CD14-positive monocyte (primary cell): ENCODE data around the gene PRODH2. TPM values are rescaled to one million over a fixed set of nuclear protein-coding genes. Genes with fewer than 3 reads are reported as not detected.

Source experiments
- DNase-seq, 3 donors: peaks; one replicate each; pipeline ENCODE4 v3.0.0-alpha.2; 2011 to 2022
- H2AFZ ChIP-seq: 2 replicates; pipeline ENCODE4 v1.6.0; 2012; ENCODE audit warnings: mild to moderate bottlenecking, low read depth, low read length, inconsistent platforms; ENCODE audit not compliant: insufficient read depth, poor library complexity, severe bottlenecking
- H3K27ac ChIP-seq, 2 donors: 1 replicate in 1 of 2; 2 replicates in 1 of 2; pipeline ENCODE4 v1.5.1; 2012 to 2013; ENCODE audit warnings: low read length in 2 of 2, control low read depth in 1 of 2, inconsistent platforms in 1 of 2, low read depth in 1 of 2, mild to moderate bottlenecking in 1 of 2
- H3K27me3 ChIP-seq, 2 donors: one replicate each; pipeline versions ENCODE4 v1.6.0 to v1.6.1; 2011 to 2013; ENCODE audit warnings: low read length in 2 of 2; ENCODE audit not compliant: control insufficient read depth in 2 of 2, insufficient read depth in 2 of 2
- H3K36me3 ChIP-seq, 2 donors: replicated peaks in 1 of 2; 1 replicate in 1 of 2; 2 replicates in 1 of 2; pipeline versions ENCODE4 v1.5.1 to v1.6.1; 2012 to 2013; ENCODE audit warnings: low read length in 2 of 2, control low read depth in 1 of 2, inconsistent platforms in 1 of 2, mild to moderate bottlenecking in 1 of 2; ENCODE audit not compliant: insufficient read depth in 2 of 2, control insufficient read depth in 1 of 2
- H3K4me1 ChIP-seq, 2 donors: 1 replicate in 1 of 2; 2 replicates in 1 of 2; pipeline versions ENCODE4 v1.5.1 to v1.6.1; 2012 to 2013; ENCODE audit warnings: low read length in 2 of 2, control low read depth in 1 of 2, inconsistent platforms in 1 of 2, mild to moderate bottlenecking in 1 of 2, moderate library complexity in 1 of 2; ENCODE audit not compliant: insufficient read depth in 2 of 2, control insufficient read depth in 1 of 2
- H3K4me2 ChIP-seq: replicated peaks from 2 replicates; pipeline ENCODE3; 2012; ENCODE audit warnings: low read length, moderate library complexity, mild to moderate bottlenecking; ENCODE audit not compliant: poor library complexity, severe bottlenecking; ENCODE audit errors: extremely low read depth
- H3K4me3 ChIP-seq, 3 experiments: fragments of 200-600 bp in 1 of 3; sonication (generic) in 1 of 3; replicated peaks in 1 of 3; 1 replicate in 2 of 3; 2 replicates in 1 of 3; pipeline ENCODE4 v1.5.1; 2011 to 2013; ENCODE audit warnings: low read length in 3 of 3, mild to moderate bottlenecking in 3 of 3, control low read depth in 2 of 3, low read depth in 2 of 3, inconsistent platforms in 1 of 3, moderate library complexity in 1 of 3
- H3K79me2 ChIP-seq: 2 replicates; pipeline ENCODE4 v1.6.0; 2012; ENCODE audit warnings: mild to moderate bottlenecking, control low read depth, inconsistent platforms, low read length, moderate library complexity; ENCODE audit not compliant: insufficient read depth
- H3K9ac ChIP-seq: 2 replicates; pipeline ENCODE4 v1.6.0; 2017; ENCODE audit warnings: low read length, mild to moderate bottlenecking; ENCODE audit not compliant: insufficient read depth, poor library complexity, severe bottlenecking
- H3K9me3 ChIP-seq, 2 donors: replicated peaks in 1 of 2; 1 replicate in 1 of 2; 2 replicates in 1 of 2; pipeline versions ENCODE4 v1.5.1 to v1.6.1; 2012 to 2013; ENCODE audit warnings: low read length in 2 of 2, control low read depth in 1 of 2; ENCODE audit not compliant: control insufficient read depth in 1 of 2, insufficient read depth in 1 of 2
- H4K20me1 ChIP-seq: 2 replicates; pipeline ENCODE4 v1.6.0; 2012; ENCODE audit warnings: mild to moderate bottlenecking, low read length, control low read depth, moderate library complexity; ENCODE audit not compliant: insufficient read depth
- H3K27ac Mint-ChIP-seq, 7 donors: one replicate each; pipeline ENCODE4 v1.8.0; 2020; ENCODE audit warnings: mild to moderate bottlenecking in 7 of 7, mixed read lengths in 7 of 7, moderate library complexity in 6 of 7, inconsistent platforms in 2 of 7
- H3K27me3 Mint-ChIP-seq, 3 donors: one replicate each; pipeline ENCODE4 v1.8.0; 2021 to 2022; ENCODE audit warnings: low read depth in 3 of 3, mild to moderate bottlenecking in 3 of 3, mixed read lengths in 3 of 3, moderate library complexity in 3 of 3, inconsistent platforms in 1 of 3
- H3K36me3 Mint-ChIP-seq, 2 donors: one replicate each; pipeline ENCODE4 v1.8.0; 2020; ENCODE audit warnings: mixed read lengths in 2 of 2, inconsistent platforms in 1 of 2, mild to moderate bottlenecking in 1 of 2
- H3K4me1 Mint-ChIP-seq: one replicate; pipeline ENCODE4 v1.8.0; 2020; ENCODE audit warnings: mild to moderate bottlenecking, mixed read lengths
- H3K4me3 Mint-ChIP-seq, 2 donors: one replicate each; pipeline ENCODE4 v1.8.0; 2020; ENCODE audit warnings: mild to moderate bottlenecking in 2 of 2, mixed read lengths in 2 of 2, moderate library complexity in 1 of 2
- H3K9me3 Mint-ChIP-seq, 7 donors: one replicate each; pipeline ENCODE4 v1.8.0; 2020 to 2022; ENCODE audit warnings: mixed read lengths in 7 of 7, mild to moderate bottlenecking in 6 of 7, moderate library complexity in 6 of 7, inconsistent platforms in 2 of 7
- WGBS: methylation state at CpG from one replicate; pipeline ENCODE4 v1.1.5; 2013; ENCODE audit warnings: missing lambda C conversion rate; ENCODE audit not compliant: insufficient coverage; 5-methylcytosine and 5-hydroxymethylcytosine counted together
- intact Hi-C, 2 donors: fragments of 100-400 bp; cut with micrococcal nuclease; formaldehyde crosslinking; loops; one replicate each; pipeline versions ENCODE4 v1.15.0 to v1.15.1; 2023
- polyA plus RNA-seq, 3 donors: library from polyadenylated mRNA; depleted of rRNA in 1 of 3; unstranded in 2 of 3; stranded (reverse) in 1 of 3; fragments of 300-500 nt in 2 of 3; fragments of >200 nt in 1 of 3; fragmentation: Illumina TruSeq in 2 of 3; gene quantifications; 1 replicate in 2 of 3; 2 replicates in 1 of 3; pipeline ENCODE4 v1.2.3, GENCODE V29; 2012 to 2021
- TF ChIP-seq, protein P1 (sequence below): fragments of 200-600 bp; IDR thresholded peaks from one replicate; pipeline ENCODE4 v1.8.0; 2022; ENCODE audit warnings: antibody characterized with exemption, mild to moderate bottlenecking

Gene PRODH2
- polyA plus RNA-seq, 3 donors = not detected

DNA sequence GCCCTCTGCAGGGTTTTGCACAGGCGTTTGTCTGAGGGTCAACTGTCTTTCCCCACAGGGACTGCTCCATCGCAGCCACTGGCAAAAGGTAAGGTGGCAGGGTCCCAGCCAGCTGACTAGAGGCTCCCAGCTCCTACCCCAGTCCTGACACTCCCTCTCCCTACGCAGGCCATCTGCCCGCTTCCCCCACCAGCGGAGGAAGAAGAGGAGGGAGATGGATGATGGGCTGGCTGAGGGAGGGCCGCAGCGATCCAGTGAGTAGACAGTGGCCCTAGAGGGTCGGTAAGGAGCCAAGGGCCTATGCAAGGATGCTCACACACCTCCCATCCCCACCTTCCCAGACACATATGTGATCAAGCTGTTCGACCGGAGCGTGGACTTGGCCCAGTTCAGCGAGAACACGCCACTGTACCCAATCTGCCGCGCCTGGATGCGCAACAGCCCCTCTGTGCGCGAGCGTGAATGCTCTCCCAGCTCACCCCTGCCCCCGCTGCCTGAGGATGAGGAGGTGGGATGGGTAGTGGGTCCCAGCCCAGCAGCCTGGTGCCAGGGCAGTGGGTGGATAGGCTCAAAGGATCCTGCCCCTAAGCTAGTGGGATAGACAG lies 59.8 kb downstream of the PRODH2 start:
- intact Hi-C loops = loop anchor here in 1 of 2 donors (10.0 kb wide), 1 partner anchor 362 kb away; the partner anchor contains the start of genes OVOL3, POLR2I and TBCB
- Histone ChIP-seq H3K36me3 (peaks cover 24 to 30% of the 10 kb centered on the region in 2 donors), H3K4me3 (no peak overlapping the region), H3K4me1 (peaks cover 34 to 48% of the 10 kb centered on the region in 2 donors), H3K9ac (no peak overlapping the region), H3K27me3 (peaks cover 9 to 21% of the 10 kb centered on the region in 2 donors), H3K27ac (no peak overlapping the region), H3K9me3 (no peaks in the 10 kb centered on the region), H4K20me1 (no peaks in the 10 kb centered on the region), H3K4me2 (no peak overlapping the region), H2AFZ (no peak overlapping the region), H3K79me2 (peaks cover 15% of the 10 kb centered on the region)
- no peak overlapping the region for H3K27ac Mint-ChIP-seq
- H3K36me3 Mint-ChIP-seq = peaks cover 36 to 39% of the 10 kb centered on the region in 2 donors
- TF ChIP-seq, protein P1, sequence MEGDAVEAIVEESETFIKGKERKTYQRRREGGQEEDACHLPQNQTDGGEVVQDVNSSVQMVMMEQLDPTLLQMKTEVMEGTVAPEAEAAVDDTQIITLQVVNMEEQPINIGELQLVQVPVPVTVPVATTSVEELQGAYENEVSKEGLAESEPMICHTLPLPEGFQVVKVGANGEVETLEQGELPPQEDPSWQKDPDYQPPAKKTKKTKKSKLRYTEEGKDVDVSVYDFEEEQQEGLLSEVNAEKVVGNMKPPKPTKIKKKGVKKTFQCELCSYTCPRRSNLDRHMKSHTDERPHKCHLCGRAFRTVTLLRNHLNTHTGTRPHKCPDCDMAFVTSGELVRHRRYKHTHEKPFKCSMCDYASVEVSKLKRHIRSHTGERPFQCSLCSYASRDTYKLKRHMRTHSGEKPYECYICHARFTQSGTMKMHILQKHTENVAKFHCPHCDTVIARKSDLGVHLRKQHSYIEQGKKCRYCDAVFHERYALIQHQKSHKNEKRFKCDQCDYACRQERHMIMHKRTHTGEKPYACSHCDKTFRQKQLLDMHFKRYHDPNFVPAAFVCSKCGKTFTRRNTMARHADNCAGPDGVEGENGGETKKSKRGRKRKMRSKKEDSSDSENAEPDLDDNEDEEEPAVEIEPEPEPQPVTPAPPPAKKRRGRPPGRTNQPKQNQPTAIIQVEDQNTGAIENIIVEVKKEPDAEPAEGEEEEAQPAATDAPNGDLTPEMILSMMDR = no peak
- H3K4me3 Mint-ChIP-seq = no peak overlapping the region
- WGBS = 96% methylated on average over 11 of the region's 20 CpGs
- DNase-seq = no peak
- peaks cover 37% of the 10 kb centered on the region for H3K4me1 Mint-ChIP-seq
- H3K9me3 Mint-ChIP-seq = peaks cover 0 to 8% (median 3%) of the 10 kb centered on the region in 7 donors
- peaks cover 18 to 29% (median 25%) of the 10 kb centered on the region in 3 donors for H3K27me3 Mint-ChIP-seq

DNA sequence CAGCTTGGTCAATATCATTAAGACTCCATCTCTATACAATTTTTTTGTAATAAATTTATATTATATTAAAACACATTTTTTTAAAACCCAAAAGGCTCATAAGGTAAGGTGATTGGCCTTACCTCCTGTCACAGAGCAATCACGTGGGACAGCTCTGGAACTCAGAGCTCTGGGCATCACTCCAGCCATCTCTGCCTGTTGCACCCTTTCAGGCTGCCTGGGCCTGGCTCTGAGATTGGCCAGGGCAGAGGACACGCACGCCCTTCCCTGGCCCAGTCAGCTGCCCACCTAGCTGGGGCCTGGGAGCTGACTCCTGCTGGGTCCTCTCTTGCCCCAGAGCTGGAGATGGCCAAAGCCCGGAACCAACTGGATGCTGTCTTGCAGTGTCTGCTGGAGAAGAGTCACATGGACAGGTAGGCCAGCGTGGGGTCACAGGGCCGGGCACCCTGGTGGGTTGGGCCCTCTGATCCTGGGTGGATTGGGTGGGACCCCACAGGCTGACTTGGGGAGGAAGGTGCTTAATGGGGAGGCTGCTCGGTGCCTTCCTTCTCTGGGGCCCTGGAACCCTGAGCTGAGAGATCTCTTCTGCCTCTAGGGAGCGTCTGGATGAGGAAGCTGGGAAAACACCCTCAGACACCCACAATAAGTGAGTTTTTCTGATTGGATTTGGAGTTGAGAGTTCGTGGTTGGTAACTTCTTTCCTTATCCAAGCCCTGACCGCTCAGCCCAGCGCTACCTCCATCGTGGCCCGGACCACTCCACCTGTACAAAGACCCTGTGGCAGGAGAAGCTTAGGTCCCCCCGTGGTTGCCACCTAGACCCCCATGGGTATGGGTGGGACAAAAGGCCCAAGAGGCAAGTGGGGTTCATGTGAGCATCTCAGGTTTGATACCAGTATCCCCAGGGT lies 60.6 kb downstream of the PRODH2 start:
- H4K20me1 ChIP-seq = no peaks in the 10 kb centered on the region
- H3K36me3 ChIP-seq = peaks cover 24 to 30% of the 10 kb centered on the region in 2 donors
- peaks cover 31 to 47% of the 10 kb centered on the region in 2 donors for H3K4me1 ChIP-seq
- Mint-ChIP-seq H3K9me3 (peaks cover 0 to 8% (median 3%) of the 10 kb centered on the region in 7 donors), H3K36me3 (peaks cover 40 to 44% of the 10 kb centered on the region in 2 donors), H3K27ac (no peak overlapping the region), H3K4me1 (peaks cover 32% of the 10 kb centered on the region), H3K4me3 (no peak overlapping the region), H3K27me3 (peaks cover 17 to 25% (median 22%) of the 10 kb centered on the region in 3 donors)
- peaks cover 9 to 18% of the 10 kb centered on the region in 2 donors for H3K27me3 ChIP-seq
- H3K79me2 ChIP-seq = peaks cover 19% of the 10 kb centered on the region
- no peak overlapping the region for H2AFZ ChIP-seq
- 98% methylated on average over 12 of the region's 14 CpGs for WGBS
- intact Hi-C loops = loop anchor here in 1 of 2 donors (10.0 kb wide), 1 partner anchor 363 kb away; the partner anchor contains the start of genes OVOL3, POLR2I and TBCB
- no peak overlapping the region for H3K4me2 ChIP-seq
- H3K9me3 ChIP-seq = no peaks in the 10 kb centered on the region
- no peak overlapping the region for H3K4me3 ChIP-seq
- no peak overlapping the region for H3K27ac ChIP-seq
- no peak for DNase-seq
- H3K9ac ChIP-seq = no peak overlapping the region
- TF ChIP-seq, protein P1 = no peak
